Upper lobe of right lung (tissue), 1 donor: ENCODE results near the gene SUGCT. TPM values are rescaled to one million over a fixed set of nuclear protein-coding genes. Genes with fewer than 3 reads are reported as not detected.

ENCODE experiments used
- ATAC-seq: fragments of 200-7000 bp; cut with Tn5 transposase; one replicate; pipeline ENCODE4 v1.9.1; 2020; ENCODE audit warnings: mild to moderate bottlenecking, moderate library complexity
- DNase-seq: peaks from one replicate; pipeline ENCODE4 v3.0.0-alpha.2; 2020
- H3K27ac ChIP-seq: fragments of 200-600 bp; one replicate; pipeline ENCODE4 v1.8.0; 2022
- H3K27me3 ChIP-seq: fragments of 200-600 bp; one replicate; pipeline ENCODE4 v1.8.0; 2022; ENCODE audit warnings: mild to moderate bottlenecking
- H3K36me3 ChIP-seq: fragments of 200-600 bp; one replicate; pipeline ENCODE4 v1.8.0; 2022
- H3K4me1 ChIP-seq: fragments of 200-600 bp; one replicate; pipeline ENCODE4 v1.8.0; 2022
- H3K4me3 ChIP-seq: fragments of 200-600 bp; one replicate; pipeline ENCODE4 v1.8.0; 2022; ENCODE audit warnings: mild to moderate bottlenecking
- H3K9me3 ChIP-seq: fragments of 200-600 bp; one replicate; pipeline ENCODE4 v1.8.0; 2022
- intact Hi-C: fragments of 100-400 bp; cut with DNase I; formaldehyde crosslinking; loops from one replicate; pipeline ENCODE4 v1.11.0; 2022
- total RNA-seq: library from RNA; stranded (reverse); fragmentation: NEBNext Ultra II Directional; extraction: Animal tissue kit (Norgen Biotek cat#: 25700); gene quantifications from one replicate; pipeline ENCODE4 v1.2.1, GENCODE V29; 2021
- TF ChIP-seq, protein P1 (sequence below): fragments of 200-600 bp; IDR thresholded peaks from one replicate; pipeline ENCODE4 v1.8.0; 2022; ENCODE audit warnings: antibody characterized with exemption
- donor health status: DM: no; HTN: yes; CAD: no; lungs with severe emphysema.

The SUGCT gene
- total RNA-seq, 1 donor from 2014 or later = 4.1 TPM

- Histone ChIP-seq H3K4me1 (no peaks in the 10 kb centered on the region), H3K27ac (no peak overlapping the region), H3K36me3 (no peaks in the 10 kb centered on the region), H3K9me3 (no peaks in the 10 kb centered on the region), H3K27me3 (no peaks in the 10 kb centered on the region), H3K4me3 (no peak overlapping the region)
- TF ChIP-seq, protein P1, sequence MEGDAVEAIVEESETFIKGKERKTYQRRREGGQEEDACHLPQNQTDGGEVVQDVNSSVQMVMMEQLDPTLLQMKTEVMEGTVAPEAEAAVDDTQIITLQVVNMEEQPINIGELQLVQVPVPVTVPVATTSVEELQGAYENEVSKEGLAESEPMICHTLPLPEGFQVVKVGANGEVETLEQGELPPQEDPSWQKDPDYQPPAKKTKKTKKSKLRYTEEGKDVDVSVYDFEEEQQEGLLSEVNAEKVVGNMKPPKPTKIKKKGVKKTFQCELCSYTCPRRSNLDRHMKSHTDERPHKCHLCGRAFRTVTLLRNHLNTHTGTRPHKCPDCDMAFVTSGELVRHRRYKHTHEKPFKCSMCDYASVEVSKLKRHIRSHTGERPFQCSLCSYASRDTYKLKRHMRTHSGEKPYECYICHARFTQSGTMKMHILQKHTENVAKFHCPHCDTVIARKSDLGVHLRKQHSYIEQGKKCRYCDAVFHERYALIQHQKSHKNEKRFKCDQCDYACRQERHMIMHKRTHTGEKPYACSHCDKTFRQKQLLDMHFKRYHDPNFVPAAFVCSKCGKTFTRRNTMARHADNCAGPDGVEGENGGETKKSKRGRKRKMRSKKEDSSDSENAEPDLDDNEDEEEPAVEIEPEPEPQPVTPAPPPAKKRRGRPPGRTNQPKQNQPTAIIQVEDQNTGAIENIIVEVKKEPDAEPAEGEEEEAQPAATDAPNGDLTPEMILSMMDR = no peak
- DNase-seq (no peak), ATAC-seq (no peak)
- intact Hi-C loops = no loop called here
Observed at GRCh38 chr7:40380111-40380510, 245.3 kb downstream of the SUGCT start.

GRCh38 chr7:40382145-40382544 is 247.3 kb downstream of the SUGCT start:
- intact Hi-C loops = no loop called here
- TF ChIP-seq, protein P1 = no peak

GRCh38 chr7:40393660-40394059 is 258.9 kb downstream of the SUGCT start:
- TF ChIP-seq, protein P1 = no peak
- Histone ChIP-seq H3K9me3 (no peaks in the 10 kb centered on the region), H3K36me3 (no peaks in the 10 kb centered on the region), H3K4me1 (no peaks in the 10 kb centered on the region), H3K27me3 (no peaks in the 10 kb centered on the region), H3K4me3 (no peak overlapping the region), H3K27ac (no peak overlapping the region)
- intact Hi-C loops = no loop called here
- DNase-seq (no peak), ATAC-seq (no peak)

More at GRCh38 chr7:40382145-40382544, 247.3 kb downstream of the SUGCT start:
- Histone ChIP-seq H3K4me1 (no peaks in the 10 kb centered on the region), H3K36me3 (no peaks in the 10 kb centered on the region), H3K4me3 (no peak overlapping the region), H3K9me3 (no peaks in the 10 kb centered on the region), H3K27me3 (no peaks in the 10 kb centered on the region), H3K27ac (no peak overlapping the region)
- ATAC-seq (no peak), DNase-seq (no peak)

- no peaks in the 10 kb centered on the region for H3K9me3 ChIP-seq
- no peaks in the 10 kb centered on the region for H3K4me1 ChIP-seq
- no peaks in the 10 kb centered on the region for H3K27me3 ChIP-seq
- no peak for DNase-seq
- no peak overlapping the region for H3K4me3 ChIP-seq
- intact Hi-C loops = no loop called here
- no peak overlapping the region for H3K27ac ChIP-seq
- no peak for ATAC-seq
- TF ChIP-seq, protein P1 = no peak
- no peaks in the 10 kb centered on the region for H3K36me3 ChIP-seq
Observed at GRCh38 chr7:40394400-40394799, 259.6 kb downstream of the SUGCT start.

- DNase-seq = no peak
- no peak for ATAC-seq
- Histone ChIP-seq H3K4me3 (no peak overlapping the region), H3K4me1 (no peaks in the 10 kb centered on the region), H3K9me3 (no peaks in the 10 kb centered on the region), H3K27me3 (no peaks in the 10 kb centered on the region), H3K27ac (no peak overlapping the region), H3K36me3 (no peaks in the 10 kb centered on the region)
- TF ChIP-seq, protein P1 = no peak
- intact Hi-C loops = no loop called here
Observed at GRCh38 chr7:40400525-40400924, 265.7 kb downstream of the SUGCT start.

DNA sequence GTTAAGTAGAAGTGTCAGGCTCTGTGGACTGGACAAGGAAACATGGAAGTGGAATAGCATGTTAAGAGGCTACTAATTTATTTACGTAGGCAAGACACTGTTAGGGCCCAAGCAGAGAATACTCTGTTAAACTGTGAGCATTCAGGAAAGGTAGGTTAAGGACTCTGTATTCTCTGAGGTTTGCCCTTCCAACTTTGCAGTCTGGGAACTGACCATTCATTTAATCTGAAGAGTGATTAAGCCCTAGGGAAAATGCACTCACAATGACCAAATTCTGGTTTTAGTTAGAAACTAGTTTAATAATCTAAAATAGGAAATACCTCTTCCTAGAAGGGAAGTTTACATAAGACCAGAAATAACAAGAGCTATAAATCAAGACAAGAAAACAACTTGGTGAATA is 266.6 kb downstream of the SUGCT start:
- no peak for ATAC-seq

More for the DNA sequence above, 266.6 kb downstream of the SUGCT start:
- no peaks in the 10 kb centered on the region for H3K9me3 ChIP-seq
- intact Hi-C loops = no loop called here
- no peak for DNase-seq
- no peaks in the 10 kb centered on the region for H3K4me1 ChIP-seq
- TF ChIP-seq, protein P1 = no peak
- no peaks in the 10 kb centered on the region for H3K27me3 ChIP-seq
- H3K27ac ChIP-seq = no peak overlapping the region
- no peak overlapping the region for H3K4me3 ChIP-seq
- H3K36me3 ChIP-seq = no peaks in the 10 kb centered on the region
